H1 (cell line): ENCODE results near the gene TAS1R1. TPM values are rescaled to one million over a fixed set of nuclear protein-coding genes. Genes with fewer than 3 reads are reported as not detected.
A peak's percentile ranks its signal among the peaks of the same experiment; 100 is the strongest.

Experiments
- CTCF ChIA-PET: fragments of 300-600 bp; sonication (Branson Sonifier 250); formaldehyde crosslinking; loops from one replicate; lab custom pipeline; 2021; ENCODE audit not compliant: partially characterized antibody; lab: Charles Lee
- POLR2A ChIA-PET: fragments of 300-600 bp; sonication (Branson Sonifier 250); formaldehyde crosslinking; loops from one replicate; lab custom pipeline; 2021; ENCODE audit warnings: inconsistent platforms; ENCODE audit not compliant: partially characterized antibody; lab: Charles Lee
- DNase-seq, 2 experiments: peaks; one replicate each; pipeline versions ENCODE4 v3.0.0 to v3.0.0-alpha.2; 2010 to 2022; ENCODE audit warnings: low spot score in 2 of 2, low read depth in 1 of 2, mixed read lengths in 1 of 2
- FAIRE-seq: peaks from 2 replicates; lab custom pipeline; 2011; peaks lifted over from hg19 to GRCh38; lab: Jason Lieb, UNC
- H2AFZ ChIP-seq: 2 replicates; pipeline ENCODE4 v1.8.1; 2012; ENCODE audit warnings: low read length, inconsistent platforms
- H2AK5ac ChIP-seq: 2 replicates; pipeline ENCODE4 v1.6.1; 2013; ENCODE audit warnings: low read depth, low read length
- H2BK120ac ChIP-seq: replicated peaks from 2 replicates; pipeline ENCODE3; 2013; ENCODE audit warnings: low read depth, low read length, inconsistent platforms
- H2BK12ac ChIP-seq: 2 replicates; pipeline ENCODE4 v1.6.1; 2013; ENCODE audit warnings: low read depth, low read length
- H2BK15ac ChIP-seq: 2 replicates; pipeline ENCODE4 v1.6.1; 2013; ENCODE audit warnings: low read length
- H2BK20ac ChIP-seq: 2 replicates; pipeline ENCODE4 v1.6.1; 2013; ENCODE audit warnings: low read length
- H2BK5ac ChIP-seq: 2 replicates; pipeline ENCODE4 v1.6.1; 2013; ENCODE audit warnings: low read depth, low read length
- H3K14ac ChIP-seq: 2 replicates; pipeline ENCODE4 v1.6.1; 2013; ENCODE audit warnings: inconsistent platforms; ENCODE audit not compliant: insufficient read length
- H3K18ac ChIP-seq: 2 replicates; pipeline ENCODE4 v1.6.1; 2013; ENCODE audit warnings: low read length; ENCODE audit errors: extremely low read depth
- H3K23ac ChIP-seq: 2 replicates; pipeline ENCODE4 v1.6.1; 2013; ENCODE audit warnings: inconsistent platforms; ENCODE audit not compliant: insufficient read length
- H3K23me2 ChIP-seq: 2 replicates; pipeline ENCODE4 v1.6.1; 2013; ENCODE audit warnings: low read depth, low read length
- H3K27ac ChIP-seq: 2 replicates; pipeline ENCODE4 v1.6.1; 2011; ENCODE audit warnings: low read depth, low read length, inconsistent platforms
- H3K27me3 ChIP-seq, 4 experiments: replicated peaks in 1 of 4; 1 replicate in 1 of 4; 2 replicates in 3 of 4; pipeline versions ENCODE4 v1.6.1 to v1.8.1; 2011 to 2013; ENCODE audit warnings: low read length in 3 of 4, mild to moderate bottlenecking in 3 of 4, inconsistent platforms in 2 of 4, mixed read lengths in 2 of 4, moderate library complexity in 1 of 4; ENCODE audit not compliant: control insufficient read depth in 3 of 4, insufficient read depth in 3 of 4; ENCODE audit errors: extremely low read depth in 1 of 4
- H3K36me3 ChIP-seq, 4 experiments: 2 replicates each; pipeline versions ENCODE4 v1.6.1 to v1.8.1; 2011 to 2013; ENCODE audit warnings: mild to moderate bottlenecking in 4 of 4, low read length in 3 of 4, moderate library complexity in 2 of 4, control low read depth in 1 of 4, inconsistent platforms in 1 of 4; ENCODE audit not compliant: insufficient read depth in 4 of 4, control insufficient read depth in 2 of 4
- H3K4ac ChIP-seq: replicated peaks from 2 replicates; pipeline ENCODE3; 2013; ENCODE audit warnings: low read length, low read depth, mixed read lengths, inconsistent platforms; ENCODE audit not compliant: insufficient read length
- H3K4me1 ChIP-seq, 4 experiments: replicated peaks in 1 of 4; 1 replicate in 1 of 4; 2 replicates in 3 of 4; pipeline versions ENCODE4 v1.6.1 to v1.8.1; 2011 to 2013; ENCODE audit warnings: low read length in 3 of 4, inconsistent platforms in 2 of 4, mixed read lengths in 1 of 4; ENCODE audit not compliant: insufficient read depth in 4 of 4, control insufficient read depth in 3 of 4
- H3K4me2 ChIP-seq, 2 experiments: 2 replicates each; pipeline versions ENCODE4 v1.6.1 to v1.8.1; 2011 to 2013; ENCODE audit warnings: low read depth in 2 of 2, low read length in 2 of 2, control low read depth in 1 of 2, inconsistent platforms in 1 of 2, mild to moderate bottlenecking in 1 of 2; ENCODE audit not compliant: insufficient read depth in 1 of 2
- H3K4me3 ChIP-seq, 4 experiments: fragments of 200-600, 300-600 bp in 1 of 4; sonication (generic), shearing (Covaris generic), sonication (Bioruptor Twin) in 1 of 4; 2 replicates each; pipeline versions ENCODE4 v1.5.1 to v1.8.1; 2011 to 2016; ENCODE audit warnings: low read length in 4 of 4, low read depth in 3 of 4, control low read depth in 2 of 4, inconsistent platforms in 2 of 4, mild to moderate bottlenecking in 2 of 4, mixed read lengths in 1 of 4, moderate library complexity in 1 of 4; ENCODE audit not compliant: insufficient read depth in 2 of 4; ENCODE audit errors: extremely low read depth in 1 of 4
- H3K56ac ChIP-seq: replicated peaks from 2 replicates; pipeline ENCODE3; 2013; ENCODE audit warnings: low read depth, mild to moderate bottlenecking, mixed read lengths, low read length, inconsistent platforms; ENCODE audit not compliant: insufficient read length
- H3K79me1 ChIP-seq: 2 replicates; pipeline ENCODE4 v1.6.1; 2013; ENCODE audit warnings: low read depth, low read length, control low read depth
- H3K79me2 ChIP-seq, 2 experiments: 2 replicates each; pipeline versions ENCODE4 v1.6.1 to v1.8.1; 2012 to 2013; ENCODE audit warnings: low read length in 2 of 2, mild to moderate bottlenecking in 2 of 2, inconsistent platforms in 1 of 2; ENCODE audit not compliant: insufficient read depth in 2 of 2, control insufficient read depth in 1 of 2
- H3K9ac ChIP-seq, 4 experiments: replicated peaks in 1 of 4; 1 replicate in 1 of 4; 2 replicates in 3 of 4; pipeline versions ENCODE4 v1.6.1 to v1.8.1; 2011 to 2013; ENCODE audit warnings: low read depth in 3 of 4, low read length in 3 of 4, control low read depth in 2 of 4, mild to moderate bottlenecking in 2 of 4, moderate library complexity in 2 of 4, inconsistent platforms in 1 of 4; ENCODE audit errors: extremely low read depth in 1 of 4
- H3K9me3 ChIP-seq, 2 experiments: 2 replicates each; pipeline versions ENCODE4 v1.6.1 to v1.8.1; 2012 to 2013; ENCODE audit warnings: mild to moderate bottlenecking in 2 of 2, moderate library complexity in 2 of 2, control low read depth in 1 of 2, inconsistent platforms in 1 of 2, low read depth in 1 of 2, low read length in 1 of 2, mixed read lengths in 1 of 2; ENCODE audit not compliant: insufficient read depth in 2 of 2
- H4K20me1 ChIP-seq, 2 experiments: replicated peaks in 1 of 2; 2 replicates each; pipeline versions ENCODE3 to v1.8.1; 2011 to 2013; ENCODE audit warnings: inconsistent platforms in 2 of 2, low read length in 2 of 2, mild to moderate bottlenecking in 1 of 2; ENCODE audit not compliant: insufficient read depth in 2 of 2, control insufficient read depth in 1 of 2
- H4K5ac ChIP-seq: 2 replicates; pipeline ENCODE4 v1.6.1; 2013; ENCODE audit warnings: low read length, low read depth, mixed read lengths, inconsistent platforms; ENCODE audit not compliant: insufficient read length
- H4K8ac ChIP-seq: 2 replicates; pipeline ENCODE4 v1.8.0; 2013; ENCODE audit warnings: mild to moderate bottlenecking, moderate library complexity, low read length, inconsistent platforms; ENCODE audit not compliant: insufficient read depth; ENCODE audit errors: extremely low read depth
- H4K91ac ChIP-seq: replicated peaks from 2 replicates; pipeline ENCODE3; 2013; ENCODE audit warnings: low read length, mixed read lengths, inconsistent platforms; ENCODE audit not compliant: insufficient read length
- WGBS, 2 experiments: shearing (Covaris generic) in 1 of 2; methylation state at CpG; one replicate each; pipeline versions ENCODE4 v1.1.6 to v1.1.7; 2013 to 2015; ENCODE audit warnings: low lambda C conversion rate in 2 of 2, mixed read lengths in 2 of 2, inconsistent platforms in 1 of 2, low coverage in 1 of 2, missing lambda C conversion rate in 1 of 2; ENCODE audit not compliant: insufficient replicate concordance in 2 of 2, insufficient coverage in 1 of 2, insufficient read length in 1 of 2; ENCODE audit errors: extremely low coverage in 1 of 2, missing lambda C conversion rate in 1 of 2; 5-methylcytosine and 5-hydroxymethylcytosine counted together
- polyA plus RNA-seq, 7 experiments: library from polyadenylated mRNA; depleted of rRNA in 3 of 7; stranded (reverse) in 5 of 7; unstranded in 2 of 7; fragments of >200 nt in 5 of 7; fragments of 200-250 nt in 2 of 7; gene quantifications; 1 replicate in 5 of 7; 2 replicates in 1 of 7; 4 replicates in 1 of 7; pipeline versions ENCODE4 v1.2.1 to v1.2.3, GENCODE V29; 2011 to 2013; ENCODE audit warnings: missing spikeins in 2 of 7, mixed read lengths in 2 of 7
- total RNA-seq: library from RNA; stranded (reverse); fragmentation: NEBNext Ultra II Directional; extraction: Animal tissue kit (Norgen Biotek cat#: 25700); gene quantifications from 2 replicates; pipeline ENCODE4 v1.2.1, GENCODE V29; 2021

The TAS1R1 gene
- total and polyA plus RNA-seq, 2 of the 8 experiments (the other 6 are each of a cell fraction or from before 2014, with no cell fraction given) = 0.26 TPM; not detected in 1

- no peak for FAIRE-seq
Observed at GRCh38 chr1:6601049-6601922, 46.2 kb downstream of the TAS1R1 start.

More at GRCh38 chr1:6601049-6601922, 46.2 kb downstream of the TAS1R1 start:
- Histone ChIP-seq H2AK5ac (no peak overlapping the region; the same call in 1 of the 2 replicates), H2AFZ (no peak overlapping the region), H3K27ac (no peak overlapping the region), H3K79me1 (peaks cover 21% of the 10 kb centered on the region), H3K56ac (peak overlapping the region; percentile 67), H3K4ac (peak overlapping the region; percentile 95), H4K20me1 (peaks cover 27 to 32% of the 10 kb centered on the region in 2 experiments), H3K23ac (no peak overlapping the region), H3K18ac (peak overlapping the region; percentile 97), H2BK12ac (peak overlapping the region; percentile 50; the same call in 1 of the 2 replicates), H3K9ac (peak overlapping the region; percentile 56 to 91 (median 78)), H3K36me3 (peaks cover 8 to 20% (median 18%) of the 10 kb centered on the region in 4 experiments; a peak in 7 of 8 replicates), H2BK15ac (no peak overlapping the region), H3K4me3 (peak overlapping the region; percentile 75 to 92 (median 86)), H4K8ac (no peak overlapping the region), H4K5ac (peak overlapping the region; percentile 23), H2BK120ac (no peak overlapping the region), H4K91ac (peak overlapping the region; percentile 79), H3K4me1 (peaks cover 2 to 13% (median 9%) of the 10 kb centered on the region in 4 experiments), H2BK20ac (no peak overlapping the region), H3K9me3 (no peaks in the 10 kb centered on the region), H3K23me2 (peaks cover 18% of the 10 kb centered on the region), H3K79me2 (peaks cover 22 to 54% of the 10 kb centered on the region in 2 experiments; a peak in 3 of 4 replicates), H2BK5ac (peak overlapping the region; percentile 24; the same call in 1 of the 2 replicates), H3K27me3 (no peaks in the 10 kb centered on the region; a peak in 1 of 7 replicates), H3K4me2 (peak overlapping the region; percentile 91 to 94), H3K14ac (no peak overlapping the region)
- peak in 1 of 2 experiments; percentile 58 for DNase-seq
- POLR2A ChIA-PET = interaction anchor here (0.6 to 10.8 kb wide), 20 partner anchors 9 to 402 kb away, joined by 3 to 196 read pairs (median 4); partner anchors contain the start of genes NOL9, PHF13, TAS1R1 and THAP3
- 4% methylated on average over 40 of the region's 40 CpGs; no CpG with 5 or more reads in 1 of the 2 experiments for whole genome bisulfite sequencing, 2 experiments
- CTCF ChIA-PET = interaction anchor here (0.7 to 3.3 kb wide), 15 partner anchors 9 to 163 kb away, joined by 3 to 16 read pairs (median 4); partner anchors contain the start of genes NOL9, PHF13 and TAS1R1
